Measurements from ENCODE around the gene SHISA9.
"Not testable (repeated sequence)": the region's sequence is repeated elsewhere in the genome, so short reads cannot be mapped to it uniquely, and the experiment has no call there.

Gene SHISA9

GRCh38 chr16:12899529-12900143 is 1.8 kb upstream of the SHISA9 start:
- DNase-seq (ENCODE audit: low read depth in 1 of 2, low spot score in 1 of 2) = no peak

GRCh38 chr16:12900156-12900555 is 1.2 kb upstream of the SHISA9 start:
- DNase-seq (ENCODE audit: low read depth in 1 of 2, low spot score in 1 of 2) = no peak

- DNase-seq (ENCODE audit: low read depth in 1 of 2, low spot score in 1 of 2) = no peak
Observed at GRCh38 chr16:12900599-12901203, 697 bp upstream of the SHISA9 start.

GRCh38 chr16:12901204-12901596 is 198 bp upstream of the SHISA9 start:
- no peak for DNase-seq (ENCODE audit: low read depth in 1 of 2, low spot score in 1 of 2)

GRCh38 chr16:12902511-12903372 is 1.3 kb downstream of the SHISA9 start:
- no peak for DNase-seq (ENCODE audit: low read depth in 1 of 2, low spot score in 1 of 2)

- no peak for DNase-seq (ENCODE audit: low read depth in 1 of 2, low spot score in 1 of 2)
Observed at GRCh38 chr16:12903407-12904328, 2.3 kb downstream of the SHISA9 start.

- DNase-seq (ENCODE audit: low read depth in 1 of 2, low spot score in 1 of 2) = no peak
Observed at GRCh38 chr16:12904329-12904671, 2.9 kb downstream of the SHISA9 start.

- DNase-seq (ENCODE audit: low read depth in 1 of 2, low spot score in 1 of 2) = no peak
Observed at GRCh38 chr16:12906271-12906670, 4.9 kb downstream of the SHISA9 start.

- DNase-seq (ENCODE audit: low read depth in 1 of 2, low spot score in 1 of 2) = no peak
Observed at GRCh38 chr16:12906765-12907516, 5.5 kb downstream of the SHISA9 start.

GRCh38 chr16:12907670-12908233 is 6.4 kb downstream of the SHISA9 start:
- no peak for DNase-seq (ENCODE audit: low read depth in 1 of 2, low spot score in 1 of 2)

GRCh38 chr16:12917246-12917645 is 15.8 kb downstream of the SHISA9 start:
- DNase-seq (ENCODE audit: low read depth in 1 of 2, low spot score in 1 of 2) = no peak

GRCh38 chr16:12917653-12918052 is 16.3 kb downstream of the SHISA9 start:
- no peak for DNase-seq (ENCODE audit: low read depth in 1 of 2, low spot score in 1 of 2)

GRCh38 chr16:12920739-12921138 is 19.3 kb downstream of the SHISA9 start:
- DNase-seq (ENCODE audit: low read depth in 1 of 2, low spot score in 1 of 2) = no peak

GRCh38 chr16:12923640-12924039 is 22.2 kb downstream of the SHISA9 start:
- not testable (repeated sequence) for DNase-seq (ENCODE audit: low read depth in 1 of 2, low spot score in 1 of 2)

GRCh38 chr16:12925026-12925800 is 23.8 kb downstream of the SHISA9 start:
- no peak for DNase-seq (ENCODE audit: low read depth in 1 of 2, low spot score in 1 of 2)

GRCh38 chr16:12927591-12927990 is 26.2 kb downstream of the SHISA9 start:
- DNase-seq (ENCODE audit: low read depth in 1 of 2, low spot score in 1 of 2) = no peak

GRCh38 chr16:12930881-12931280 is 29.5 kb downstream of the SHISA9 start:
- no peak for DNase-seq (ENCODE audit: low read depth in 1 of 2, low spot score in 1 of 2)

- no peak for DNase-seq (ENCODE audit: low read depth in 1 of 2, low spot score in 1 of 2)
Observed at GRCh38 chr16:12936391-12936790, 35.0 kb downstream of the SHISA9 start.

GRCh38 chr16:12941896-12942295 is 40.5 kb downstream of the SHISA9 start:
- no peak for DNase-seq (ENCODE audit: low read depth in 1 of 2, low spot score in 1 of 2)
